ENCODE data around the gene CLK1.
A peak's percentile ranks its signal among the peaks of the same experiment; 100 is the strongest.

DNA sequence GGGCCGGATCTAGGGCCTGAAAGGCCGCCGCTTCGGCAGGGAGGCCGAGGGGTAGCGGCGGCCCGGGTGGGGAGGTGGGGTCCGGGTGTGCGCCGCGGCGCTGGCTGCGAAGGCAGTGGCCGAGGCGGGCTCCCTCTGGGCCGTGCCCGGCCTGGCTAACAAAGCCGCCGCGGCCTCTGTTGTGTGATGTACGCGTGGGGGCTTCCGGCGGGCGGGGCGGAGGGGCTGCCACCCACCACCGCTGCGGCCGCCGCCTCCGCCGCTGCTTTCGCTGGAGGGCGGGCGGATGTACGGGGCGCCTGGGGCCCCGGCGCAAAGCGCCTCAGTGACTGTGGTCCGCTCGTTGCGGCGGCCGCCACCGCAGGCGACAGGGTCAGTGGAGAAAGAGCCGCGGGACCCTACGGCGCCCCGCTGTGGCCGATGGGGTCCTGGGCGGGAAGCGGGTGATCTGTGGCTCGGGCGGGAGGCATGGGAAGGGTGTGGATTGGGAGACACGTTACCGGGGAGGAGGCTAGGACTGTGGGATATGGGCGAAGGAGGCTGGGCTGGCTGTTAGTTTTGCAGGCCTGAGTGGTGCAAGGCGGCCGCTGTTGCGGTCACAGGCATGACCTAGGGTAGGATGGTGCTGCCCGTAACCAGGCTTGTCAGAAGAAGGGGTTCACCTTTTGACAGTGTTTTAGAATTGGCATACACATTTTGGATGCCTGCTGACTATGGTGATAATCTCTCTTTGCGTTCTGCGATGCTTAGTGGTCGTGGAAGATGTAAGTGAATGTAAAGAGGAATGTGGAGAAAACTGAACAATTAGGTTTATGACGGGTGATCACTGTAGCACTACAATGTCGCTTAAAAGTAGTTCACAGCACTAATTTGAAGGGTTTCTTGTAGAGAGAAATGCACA lies 52.1 kb downstream of the CLK1 start:
- TF ChIP-seq, protein P1, sequence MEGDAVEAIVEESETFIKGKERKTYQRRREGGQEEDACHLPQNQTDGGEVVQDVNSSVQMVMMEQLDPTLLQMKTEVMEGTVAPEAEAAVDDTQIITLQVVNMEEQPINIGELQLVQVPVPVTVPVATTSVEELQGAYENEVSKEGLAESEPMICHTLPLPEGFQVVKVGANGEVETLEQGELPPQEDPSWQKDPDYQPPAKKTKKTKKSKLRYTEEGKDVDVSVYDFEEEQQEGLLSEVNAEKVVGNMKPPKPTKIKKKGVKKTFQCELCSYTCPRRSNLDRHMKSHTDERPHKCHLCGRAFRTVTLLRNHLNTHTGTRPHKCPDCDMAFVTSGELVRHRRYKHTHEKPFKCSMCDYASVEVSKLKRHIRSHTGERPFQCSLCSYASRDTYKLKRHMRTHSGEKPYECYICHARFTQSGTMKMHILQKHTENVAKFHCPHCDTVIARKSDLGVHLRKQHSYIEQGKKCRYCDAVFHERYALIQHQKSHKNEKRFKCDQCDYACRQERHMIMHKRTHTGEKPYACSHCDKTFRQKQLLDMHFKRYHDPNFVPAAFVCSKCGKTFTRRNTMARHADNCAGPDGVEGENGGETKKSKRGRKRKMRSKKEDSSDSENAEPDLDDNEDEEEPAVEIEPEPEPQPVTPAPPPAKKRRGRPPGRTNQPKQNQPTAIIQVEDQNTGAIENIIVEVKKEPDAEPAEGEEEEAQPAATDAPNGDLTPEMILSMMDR (IDR thresholded peaks at IDR 0.05), result peak in 3 of 4 experiments; percentile 41 to 78 (median 58)
- TF ChIP-seq EP300 (IDR thresholded peaks at IDR 0.05), result no peak
- TF ChIP-seq POLR2A (IDR thresholded peaks at IDR 0.05), result no peak
- peak; percentile 39 for TF ChIP-seq POLR2AphosphoS5 (IDR thresholded peaks at IDR 0.05)

Measured in gastroesophageal sphincter (tissue), 3 donors.